IPS-20b (cell line): Measurements from ENCODE around the gene TNFRSF25.
"Not testable (repeated sequence)": the region's sequence is repeated elsewhere in the genome, so short reads cannot be mapped to it uniquely, and the experiment has no call there.

Experiments
- H3K27ac ChIP-seq: one replicate; pipeline ENCODE4 v1.5.1; 2013; ENCODE audit warnings: low read length
- H3K27me3 ChIP-seq: 2 replicates; pipeline ENCODE4 v1.6.1; 2013; ENCODE audit warnings: mild to moderate bottlenecking, low read length, inconsistent platforms; ENCODE audit not compliant: insufficient read depth
- H3K36me3 ChIP-seq: 2 replicates; pipeline ENCODE4 v1.6.1; 2013; ENCODE audit warnings: low read depth, mild to moderate bottlenecking, inconsistent platforms, low read length, moderate library complexity; ENCODE audit not compliant: insufficient read depth
- H3K4me1 ChIP-seq: 2 replicates; pipeline ENCODE4 v1.6.1; 2013; ENCODE audit warnings: mild to moderate bottlenecking, control low read depth, inconsistent platforms, low read length, moderate library complexity; ENCODE audit not compliant: insufficient read depth
- H3K4me3 ChIP-seq: 2 replicates; pipeline ENCODE4 v1.5.1; 2013; ENCODE audit warnings: mild to moderate bottlenecking, low read length, inconsistent platforms
- H3K9ac ChIP-seq: 2 replicates; pipeline ENCODE4 v1.6.1; 2013; ENCODE audit warnings: low read depth, mild to moderate bottlenecking, inconsistent platforms, low read length, moderate library complexity
- H3K9me3 ChIP-seq: 2 replicates; pipeline ENCODE4 v1.6.1; 2013; ENCODE audit warnings: mild to moderate bottlenecking, low read depth, low read length, inconsistent platforms; ENCODE audit not compliant: insufficient read depth

Gene TNFRSF25

GRCh38 chr1:6444377-6444776 lies 21.6 kb downstream of the TNFRSF25 start:
- no peak overlapping the region for H3K4me3 ChIP-seq
- H3K36me3 ChIP-seq: no peaks in the 10 kb centered on the region
- H3K9me3 ChIP-seq: no peaks in the 10 kb centered on the region
- H3K4me1 ChIP-seq: peaks cover 6% of the 10 kb centered on the region; the same call in 1 of the 2 replicates
- peaks cover 43% of the 10 kb centered on the region for H3K27me3 ChIP-seq
- no peak overlapping the region for H3K27ac ChIP-seq
- H3K9ac ChIP-seq: no peak overlapping the region

GRCh38 chr1:6443339-6444115 lies 22.4 kb downstream of the TNFRSF25 start:
- no peak overlapping the region for H3K4me3 ChIP-seq
- no peak overlapping the region for H3K9ac ChIP-seq
- H3K36me3 ChIP-seq: no peaks in the 10 kb centered on the region
- peaks cover 42% of the 10 kb centered on the region for H3K27me3 ChIP-seq
- peaks cover 4% of the 10 kb centered on the region; the same call in 1 of the 2 replicates for H3K4me1 ChIP-seq
- H3K27ac ChIP-seq: no peak overlapping the region
- H3K9me3 ChIP-seq: no peaks in the 10 kb centered on the region

- Histone ChIP-seq H3K27ac (no peak overlapping the region), H3K4me3 (no peak overlapping the region), H3K9me3 (no peaks in the 10 kb centered on the region), H3K4me1 (peaks cover 1% of the 10 kb centered on the region; the same call in 1 of the 2 replicates), H3K27me3 (peaks cover 35% of the 10 kb centered on the region), H3K36me3 (no peaks in the 10 kb centered on the region), H3K9ac (no peak overlapping the region)
Measured at GRCh38 chr1:6441586-6441985, 24.4 kb downstream of the TNFRSF25 start.

GRCh38 chr1:6440198-6441126 lies 25.5 kb downstream of the TNFRSF25 start:
- H3K9me3 ChIP-seq: no peaks in the 10 kb centered on the region
- no peaks in the 10 kb centered on the region for H3K4me1 ChIP-seq
- peaks cover 33% of the 10 kb centered on the region for H3K27me3 ChIP-seq
- no peak overlapping the region for H3K9ac ChIP-seq
- no peak overlapping the region for H3K27ac ChIP-seq
- H3K4me3 ChIP-seq: peak overlapping the region; percentile 46; the same call in 1 of the 2 replicates
- H3K36me3 ChIP-seq: no peaks in the 10 kb centered on the region

GRCh38 chr1:6438047-6438525 lies 27.9 kb downstream of the TNFRSF25 start:
- Histone ChIP-seq H3K36me3 (no peaks in the 10 kb centered on the region), H3K9me3 (no peaks in the 10 kb centered on the region), H3K27me3 (peaks cover 33% of the 10 kb centered on the region), H3K4me3 (no peak overlapping the region), H3K4me1 (no peaks in the 10 kb centered on the region), H3K9ac (no peak overlapping the region), H3K27ac (no peak overlapping the region)

- H3K9me3 ChIP-seq, H3K9ac ChIP-seq, H3K4me3 ChIP-seq, H3K4me1 ChIP-seq, H3K36me3 ChIP-seq, H3K27ac ChIP-seq: not testable (repeated sequence)
- H3K27me3 ChIP-seq: peaks cover 33% of the 10 kb centered on the region
Measured at GRCh38 chr1:6437012-6437700, 28.8 kb downstream of the TNFRSF25 start.

GRCh38 chr1:6436277-6436676 lies 29.7 kb downstream of the TNFRSF25 start:
- not testable (repeated sequence) for H3K4me3 ChIP-seq, H3K9ac ChIP-seq, H3K4me1 ChIP-seq

GRCh38 chr1:6435547-6435946 lies 30.4 kb downstream of the TNFRSF25 start:
- Histone ChIP-seq H3K4me1 (no peaks in the 10 kb centered on the region), H3K9ac (no peak overlapping the region), H3K4me3 (no peak overlapping the region), H3K36me3 (no peaks in the 10 kb centered on the region), H3K27ac (no peak overlapping the region), H3K27me3 (peaks cover 25% of the 10 kb centered on the region), H3K9me3 (no peaks in the 10 kb centered on the region)

More at GRCh38 chr1:6436277-6436676, 29.7 kb downstream of the TNFRSF25 start:
- peaks cover 25% of the 10 kb centered on the region for H3K27me3 ChIP-seq
- H3K27ac ChIP-seq, H3K9me3 ChIP-seq, H3K36me3 ChIP-seq: not testable (repeated sequence)

- no peaks in the 10 kb centered on the region for H3K36me3 ChIP-seq
- H3K9ac ChIP-seq: no peak overlapping the region
- peaks cover 2% of the 10 kb centered on the region; the same call in 1 of the 2 replicates for H3K4me1 ChIP-seq
- H3K4me3 ChIP-seq: no peak overlapping the region
- no peak overlapping the region for H3K27ac ChIP-seq
- H3K27me3 ChIP-seq: peaks cover 28% of the 10 kb centered on the region
- H3K9me3 ChIP-seq: no peaks in the 10 kb centered on the region
Measured at GRCh38 chr1:6435129-6435528, 30.8 kb downstream of the TNFRSF25 start.

GRCh38 chr1:6434186-6434585 lies 31.8 kb downstream of the TNFRSF25 start:
- Histone ChIP-seq H3K36me3 (no peaks in the 10 kb centered on the region), H3K4me3 (no peak overlapping the region), H3K9me3 (no peaks in the 10 kb centered on the region), H3K4me1 (peaks cover 4% of the 10 kb centered on the region; the same call in 1 of the 2 replicates), H3K27me3 (peaks cover 23% of the 10 kb centered on the region), H3K9ac (no peak overlapping the region), H3K27ac (no peak overlapping the region)
